KMS-11 (cell line): ENCODE data around the gene IL17C.
A peak's percentile ranks its signal among the peaks of the same experiment; 100 is the strongest.

Source experiments
- H2AFZ ChIP-seq: fragments of 200-600 bp; sonication (generic); 2 replicates; pipeline ENCODE4 v1.6.1; 2016; ENCODE audit warnings: antibody characterized with exemption, mixed run types, low read depth
- H3K27ac ChIP-seq: fragments of 200-600 bp; sonication (generic); 2 replicates; pipeline ENCODE4 v1.6.1; 2016; ENCODE audit warnings: mild to moderate bottlenecking, mixed run types
- H3K27me3 ChIP-seq: fragments of 200-600 bp; sonication (generic); 2 replicates; pipeline ENCODE4 v1.6.1; 2017; ENCODE audit warnings: mild to moderate bottlenecking, low read depth, mixed run types, moderate library complexity; ENCODE audit not compliant: insufficient read depth
- H3K36me3 ChIP-seq: fragments of 200-600 bp; sonication (generic); 2 replicates; pipeline ENCODE4 v1.6.1; 2017; ENCODE audit warnings: mild to moderate bottlenecking, mixed run types; ENCODE audit not compliant: insufficient read depth
- H3K4me1 ChIP-seq: fragments of 200-600 bp; sonication (generic); 2 replicates; pipeline ENCODE4 v1.6.1; 2016; ENCODE audit warnings: mild to moderate bottlenecking, low read depth, mixed run types; ENCODE audit not compliant: poor library complexity, severe bottlenecking
- H3K4me2 ChIP-seq: fragments of 200-600 bp; sonication (generic); 2 replicates; pipeline ENCODE4 v1.7.0; 2016; ENCODE audit warnings: mild to moderate bottlenecking, mixed run types
- H3K4me3 ChIP-seq: fragments of 200-600 bp; sonication (generic); IDR thresholded peaks from 2 replicates; pipeline ENCODE4 v1.6.1; 2017; ENCODE audit warnings: low read depth, low read length, mixed read lengths; ENCODE audit not compliant: insufficient read depth
- H3K79me2 ChIP-seq: fragments of 200-600 bp; sonication (generic); 2 replicates; pipeline ENCODE4 v1.6.1; 2016; ENCODE audit warnings: low read depth, mixed run types; ENCODE audit not compliant: insufficient read depth
- H3K9ac ChIP-seq: fragments of 200-600 bp; sonication (generic); 2 replicates; pipeline ENCODE4 v1.6.1; 2016; ENCODE audit warnings: mild to moderate bottlenecking, mixed run types
- H4K20me1 ChIP-seq: fragments of 200-600 bp; sonication (generic); 2 replicates; pipeline ENCODE4 v1.6.1; 2016; ENCODE audit warnings: mild to moderate bottlenecking, mixed run types; ENCODE audit not compliant: insufficient read depth
- CTCF ChIP-seq: fragments of 200-600 bp; sonication (generic); conservative IDR thresholded peaks from 2 replicates; pipeline ENCODE4 v1.6.1; 2017; ENCODE audit warnings: low read depth, mild to moderate bottlenecking, antibody characterized with exemption, low read length, moderate library complexity, mixed read lengths

IL17C gene

GRCh38 chr16:88686062-88686438, 47.7 kb downstream of the IL17C start:
- Histone ChIP-seq H3K79me2 (no peaks in the 10 kb centered on the region), H3K4me2 (peak overlapping the region; percentile 92), H4K20me1 (no peaks in the 10 kb centered on the region), H3K27ac (no peak overlapping the region), H2AFZ (peak overlapping the region; percentile 81), H3K36me3 (no peaks in the 10 kb centered on the region), H3K27me3 (peaks cover 25% of the 10 kb centered on the region; the same call in 1 of the 2 replicates), H3K4me3 (no peak overlapping the region), H3K9ac (peak overlapping the region; percentile 11; the same call in 1 of the 2 replicates), H3K4me1 (peaks cover 48% of the 10 kb centered on the region)
- no peak for TF ChIP-seq CTCF

- Histone ChIP-seq H3K27ac (no peak within 1 kb of the TSS), H3K4me3 (no peak within 1 kb of the TSS), H4K20me1 (no peaks in the 10 kb centered on the region), H3K36me3 (no peaks in the 10 kb centered on the region), H3K79me2 (no peaks in the 10 kb centered on the region), H3K27me3 (peaks cover 27% of the 10 kb centered on the region; the same call in 1 of the 2 replicates), H3K9ac (peak within 1 kb of the TSS; percentile 11; the same call in 1 of the 2 replicates), H3K4me2 (peak within 1 kb of the TSS; percentile 92), H3K4me1 (peaks cover 42% of the 10 kb centered on the region), H2AFZ (peak within 1 kb of the TSS; percentile 81)
- no peak for TF ChIP-seq CTCF
Measured at GRCh38 chr16:88686439-88687253, 48.3 kb downstream of the IL17C start, which contains the start of gene SNAI3. TSS of gene SNAI3 (minus strand) at chr16:88686507. CDS start at chr16:88686406, 101 bp downstream.

- Histone ChIP-seq H4K20me1 (no peaks in the 10 kb centered on the region), H3K79me2 (no peaks in the 10 kb centered on the region), H3K4me2 (no peak overlapping the region), H3K4me1 (peaks cover 38% of the 10 kb centered on the region), H3K27me3 (peaks cover 27% of the 10 kb centered on the region; the same call in 1 of the 2 replicates), H3K4me3 (no peak overlapping the region), H2AFZ (no peak overlapping the region), H3K9ac (no peak overlapping the region), H3K36me3 (no peaks in the 10 kb centered on the region), H3K27ac (no peak overlapping the region)
- no peak for TF ChIP-seq CTCF
Measured at GRCh38 chr16:88687254-88687576, 48.8 kb downstream of the IL17C start.

- no peak for TF ChIP-seq CTCF
- no peak overlapping the region for H3K9ac ChIP-seq
- no peak overlapping the region for H3K4me2 ChIP-seq
- H3K36me3 ChIP-seq = no peaks in the 10 kb centered on the region
- H3K4me3 ChIP-seq = no peak overlapping the region
- H3K79me2 ChIP-seq = no peaks in the 10 kb centered on the region
- peaks cover 27% of the 10 kb centered on the region; the same call in 1 of the 2 replicates for H3K27me3 ChIP-seq
- H3K4me1 ChIP-seq = peaks cover 38% of the 10 kb centered on the region
- no peak overlapping the region for H3K27ac ChIP-seq
- H2AFZ ChIP-seq = no peak overlapping the region
- no peaks in the 10 kb centered on the region for H4K20me1 ChIP-seq
Measured at GRCh38 chr16:88687676-88688012, 49.3 kb downstream of the IL17C start.
